Neuronal stem cell (in vitro differentiated cells): ENCODE data around the gene P2RX6.

Experiments used
- DNase-seq: peaks from one replicate; pipeline ENCODE4 v3.0.0-alpha.2; 2013; ENCODE audit warnings: low spot score
- H2AFZ ChIP-seq: one replicate; pipeline ENCODE4 v1.6.1; 2013; ENCODE audit warnings: mild to moderate bottlenecking, low read length, inconsistent platforms
- H2AK5ac ChIP-seq: 2 replicates; pipeline ENCODE4 v1.6.1; 2013; ENCODE audit warnings: low read depth, mild to moderate bottlenecking, inconsistent platforms, low read length, moderate library complexity, mixed read lengths
- H2BK120ac ChIP-seq: 2 replicates; pipeline ENCODE4 v1.6.1; 2013; ENCODE audit warnings: low read depth, mild to moderate bottlenecking, inconsistent platforms, low read length, moderate library complexity, mixed read lengths
- H2BK12ac ChIP-seq: one replicate; pipeline ENCODE4 v1.6.1; 2013; ENCODE audit warnings: low read length, inconsistent platforms
- H2BK15ac ChIP-seq: 2 replicates; pipeline ENCODE4 v1.6.1; 2013; ENCODE audit warnings: mild to moderate bottlenecking, low read length, inconsistent platforms, mixed read lengths
- H2BK5ac ChIP-seq: one replicate; pipeline ENCODE4 v1.6.1; 2013; ENCODE audit warnings: inconsistent platforms, mild to moderate bottlenecking, low read length, moderate library complexity
- H3K14ac ChIP-seq: one replicate; pipeline ENCODE4 v1.6.1; 2013; ENCODE audit warnings: low read length, inconsistent platforms
- H3K18ac ChIP-seq: 2 replicates; pipeline ENCODE4 v1.6.1; 2013; ENCODE audit warnings: low read length, inconsistent platforms
- H3K23ac ChIP-seq: 2 replicates; pipeline ENCODE4 v1.6.1; 2013; ENCODE audit warnings: low read depth, mild to moderate bottlenecking, mixed read lengths, low read length, inconsistent platforms; ENCODE audit not compliant: poor library complexity
- H3K27ac ChIP-seq: replicated peaks from 3 replicates; pipeline ENCODE4 v1.5.1; 2013; ENCODE audit warnings: low read length, inconsistent platforms
- H3K27me3 ChIP-seq, 3 experiments: 2 replicates each; pipeline ENCODE4 v1.6.1; 2013; ENCODE audit warnings: low read length in 3 of 3, mild to moderate bottlenecking in 2 of 3, inconsistent platforms in 1 of 3, low read depth in 1 of 3, mixed read lengths in 1 of 3, moderate library complexity in 1 of 3; ENCODE audit not compliant: control insufficient read depth in 3 of 3, insufficient read depth in 3 of 3
- H3K36me3 ChIP-seq, 2 donors: replicated peaks in 1 of 2; 2 replicates each; pipeline ENCODE4 v1.6.1; 2013; ENCODE audit warnings: low read length in 2 of 2; ENCODE audit not compliant: control insufficient read depth in 2 of 2, insufficient read depth in 2 of 2
- H3K4ac ChIP-seq: 2 replicates; pipeline ENCODE4 v1.6.1; 2013; ENCODE audit warnings: inconsistent platforms, mild to moderate bottlenecking, low read length, moderate library complexity
- H3K4me1 ChIP-seq, 2 donors: 1 replicate in 1 of 2; 2 replicates in 1 of 2; pipeline ENCODE4 v1.6.1; 2013; ENCODE audit warnings: low read length in 2 of 2, low read depth in 1 of 2; ENCODE audit not compliant: control insufficient read depth in 2 of 2, insufficient read depth in 1 of 2
- H3K4me2 ChIP-seq: one replicate; pipeline ENCODE4 v1.6.1; 2013; ENCODE audit warnings: mild to moderate bottlenecking, low read length, inconsistent platforms; ENCODE audit not compliant: insufficient read depth, poor library complexity, severe bottlenecking
- H3K4me3 ChIP-seq, 2 donors: 2 replicates each; pipeline ENCODE4 v1.5.1; 2013; ENCODE audit warnings: low read length in 2 of 2, mild to moderate bottlenecking in 2 of 2, inconsistent platforms in 1 of 2, moderate library complexity in 1 of 2
- H3K79me1 ChIP-seq: one replicate; pipeline ENCODE4 v1.6.1; 2013; ENCODE audit warnings: low read depth, mild to moderate bottlenecking, inconsistent platforms, low read length, moderate library complexity
- H3K9ac ChIP-seq: one replicate; pipeline ENCODE4 v1.6.1; 2013; ENCODE audit warnings: mild to moderate bottlenecking, low read depth, low read length, inconsistent platforms; ENCODE audit not compliant: poor library complexity
- H3K9me3 ChIP-seq, 2 donors: replicated peaks in 1 of 2; 2 replicates each; pipeline versions ENCODE3 to v1.6.1; 2013; ENCODE audit warnings: low read length in 2 of 2, mild to moderate bottlenecking in 2 of 2, inconsistent platforms in 1 of 2, low read depth in 1 of 2, mixed read lengths in 1 of 2, moderate library complexity in 1 of 2; ENCODE audit not compliant: control insufficient read depth in 2 of 2, insufficient read depth in 1 of 2
- H4K8ac ChIP-seq: one replicate; pipeline ENCODE4 v1.6.1; 2013; ENCODE audit warnings: low read depth, mild to moderate bottlenecking, inconsistent platforms, low read length, moderate library complexity
- H4K91ac ChIP-seq: one replicate; pipeline ENCODE4 v1.6.1; 2013; ENCODE audit warnings: low read length, low read depth, mild to moderate bottlenecking, inconsistent platforms; ENCODE audit not compliant: poor library complexity
- WGBS, 2 donors: extraction: QIAGEN DNeasy Blood & Tissue Kit; methylation state at CpG; one replicate each; pipeline ENCODE4 v1.1.7; 2013; ENCODE audit warnings: missing lambda C conversion rate in 2 of 2, mixed read lengths in 1 of 2; ENCODE audit not compliant: insufficient read length in 2 of 2, insufficient replicate concordance in 1 of 2; ENCODE audit errors: extremely low coverage in 2 of 2; 5-methylcytosine and 5-hydroxymethylcytosine counted together

P2RX6 gene

DNA sequence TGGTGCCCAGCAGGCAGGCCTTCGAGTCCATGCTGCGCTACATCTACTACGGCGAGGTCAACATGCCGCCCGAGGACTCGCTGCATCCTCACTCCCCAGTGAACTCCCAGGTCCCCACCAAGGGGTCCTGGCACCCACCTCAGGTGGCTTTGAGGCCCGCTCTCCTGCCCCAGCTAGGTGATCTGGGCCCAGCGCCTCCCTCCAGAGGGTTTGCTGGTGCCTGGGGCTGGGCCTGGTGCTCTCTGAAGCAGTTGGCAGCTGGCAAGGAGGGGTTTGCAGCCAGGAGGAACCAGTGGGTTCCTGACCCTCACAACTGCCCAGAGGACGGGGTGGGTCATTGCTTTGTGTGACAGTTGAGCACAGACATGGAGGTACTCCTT, 18.9 kb upstream of the P2RX6 start:
- H2AK5ac ChIP-seq: no peak overlapping the region

DNA sequence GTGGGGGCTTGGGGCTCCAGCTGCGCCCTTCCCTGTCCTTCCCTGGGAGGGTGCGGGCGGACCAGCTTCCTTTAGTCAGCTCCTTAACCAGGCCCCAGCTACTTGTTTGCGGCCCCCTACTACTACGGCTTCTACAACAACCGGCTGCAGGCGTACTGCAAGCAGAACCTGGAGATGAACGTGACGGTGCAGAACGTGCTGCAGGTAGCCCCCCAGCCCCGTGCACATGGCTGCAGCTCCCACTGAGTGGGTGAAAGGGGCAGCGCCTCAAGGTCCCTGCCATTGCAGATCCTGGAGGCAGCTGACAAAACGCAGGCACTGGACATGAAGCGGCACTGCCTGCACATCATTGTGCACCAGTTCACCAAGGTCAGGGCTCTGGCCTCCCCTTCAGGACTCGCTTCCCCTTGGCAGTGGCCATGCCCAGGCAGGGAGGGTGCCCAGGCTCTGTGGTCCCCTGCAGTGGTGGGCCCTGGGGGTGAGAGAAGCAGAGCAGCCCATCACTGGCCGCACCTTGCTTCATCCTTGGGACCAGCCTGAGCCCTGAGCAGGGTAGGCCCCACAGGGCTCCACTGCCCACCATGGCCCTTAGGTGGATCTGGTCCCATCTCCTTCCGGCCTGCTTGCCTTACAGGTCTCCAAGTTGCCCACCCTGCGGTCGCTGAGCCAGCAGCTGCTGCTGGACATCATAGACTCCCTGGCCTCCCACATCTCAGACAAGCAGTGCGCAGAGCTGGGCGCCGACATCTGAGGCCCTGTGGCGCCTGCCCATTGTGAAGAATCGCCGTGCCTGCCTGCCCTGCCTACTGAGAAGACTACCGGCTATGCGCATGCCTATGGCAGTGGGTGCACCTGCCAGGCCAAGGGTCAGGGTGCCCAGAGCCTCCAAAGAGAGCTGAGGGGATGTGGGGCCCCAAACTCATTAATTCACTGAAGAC, 18.1 kb upstream of the P2RX6 start:
- Histone ChIP-seq H3K14ac (no peak overlapping the region), H3K79me1 (peaks cover 15% of the 10 kb centered on the region), H2AFZ (no peak overlapping the region), H2BK12ac (no peak overlapping the region), H3K27ac (no peak overlapping the region), H3K27me3 (no peaks in the 10 kb centered on the region), H4K8ac (no peak overlapping the region), H2BK15ac (no peak overlapping the region), H4K91ac (peak overlapping the region; percentile 22), H3K23ac (peak overlapping the region; percentile 80), H3K4me3 (no peak overlapping the region), H2BK5ac (no peak overlapping the region), H2AK5ac (no peak overlapping the region), H2BK120ac (no peak overlapping the region), H3K4me1 (peaks cover 9 to 11% of the 10 kb centered on the region in 2 donors), H3K4ac (no peak overlapping the region), H3K9ac (no peak overlapping the region), H3K4me2 (no peak overlapping the region), H3K9me3 (no peaks in the 10 kb centered on the region), H3K36me3 (peaks cover 62 to 82% of the 10 kb centered on the region in 2 donors), H3K18ac (peak overlapping the region; percentile 33)
- no peak for DNase-seq
- WGBS, 2 donors: no CpG with 5 or more reads among the region's 27 CpGs

More for the DNA sequence above, 18.9 kb upstream of the P2RX6 start:
- Histone ChIP-seq H4K91ac (no peak overlapping the region), H3K14ac (no peak overlapping the region), H4K8ac (no peak overlapping the region), H3K18ac (no peak overlapping the region), H2BK12ac (no peak overlapping the region), H2BK120ac (no peak overlapping the region), H2AFZ (no peak overlapping the region), H3K79me1 (peaks cover 15% of the 10 kb centered on the region), H3K4me2 (no peak overlapping the region), H3K9me3 (no peaks in the 10 kb centered on the region), H3K4me3 (no peak overlapping the region), H3K36me3 (peaks cover 69 to 89% of the 10 kb centered on the region in 2 donors), H3K27ac (no peak overlapping the region), H3K4ac (no peak overlapping the region), H3K9ac (no peak overlapping the region), H2BK5ac (no peak overlapping the region), H3K4me1 (peaks cover 8% of the 10 kb centered on the region in 2 donors), H2BK15ac (no peak overlapping the region), H3K23ac (peak overlapping the region; percentile 96), H3K27me3 (no peaks in the 10 kb centered on the region)
- no peak for DNase-seq
- WGBS, 2 donors: no CpG with 5 or more reads among the region's 10 CpGs

DNA sequence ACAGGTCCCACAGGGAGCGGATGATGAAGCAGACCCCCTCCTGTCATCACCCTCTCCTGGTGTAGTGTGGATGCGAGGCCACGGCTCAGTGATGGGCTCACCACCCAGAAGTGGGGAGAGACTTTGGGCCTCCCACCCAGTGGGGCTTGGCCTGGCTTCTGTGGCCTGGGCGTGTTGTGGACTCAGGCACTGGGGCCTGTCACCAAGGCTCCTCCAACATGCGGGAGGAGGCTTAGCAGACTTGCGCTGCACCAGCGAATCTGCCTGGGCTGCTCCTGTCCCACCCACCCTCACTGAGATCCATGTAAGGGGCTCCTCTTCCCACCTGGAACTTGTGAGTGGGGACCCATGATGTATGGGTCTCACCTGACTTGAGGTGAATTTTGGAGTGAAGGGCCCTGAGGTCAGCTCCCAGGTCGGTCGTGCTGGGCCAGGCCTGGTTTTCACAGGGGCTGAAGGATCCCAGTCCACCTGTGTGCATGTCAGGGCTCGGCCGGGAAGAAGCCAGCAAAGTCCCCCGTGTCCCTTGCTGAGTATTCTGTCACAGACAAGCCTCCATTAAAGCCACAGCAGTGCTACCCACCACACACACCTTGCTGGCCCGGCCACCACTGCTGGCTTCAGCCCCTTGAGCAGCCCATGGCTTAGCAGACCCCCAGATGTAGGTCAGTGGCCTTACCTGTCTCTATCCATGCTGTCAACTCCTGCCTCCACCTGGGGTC, 17.3 kb upstream of the P2RX6 start:
- H2BK5ac ChIP-seq: no peak overlapping the region
- peak overlapping the region; percentile 89 for H3K23ac ChIP-seq
- H2BK120ac ChIP-seq: no peak overlapping the region
- no peak overlapping the region for H3K4me3 ChIP-seq
- no peak overlapping the region for H3K14ac ChIP-seq
- no peak overlapping the region for H4K8ac ChIP-seq
- no peak overlapping the region for H2AK5ac ChIP-seq
- no peak overlapping the region for H3K4ac ChIP-seq
- no peak overlapping the region for H3K27ac ChIP-seq
- H2AFZ ChIP-seq: no peak overlapping the region
- H3K9ac ChIP-seq: no peak overlapping the region
- H3K4me2 ChIP-seq: no peak overlapping the region
- no peak overlapping the region for H3K18ac ChIP-seq
- no peak for DNase-seq
- WGBS, 2 donors: no CpG with 5 or more reads among the region's 13 CpGs
- no peaks in the 10 kb centered on the region for H3K9me3 ChIP-seq
- no peak overlapping the region for H2BK12ac ChIP-seq
- H3K27me3 ChIP-seq: no peaks in the 10 kb centered on the region
- peak overlapping the region; percentile 22 for H4K91ac ChIP-seq
- H2BK15ac ChIP-seq: no peak overlapping the region
- H3K4me1 ChIP-seq: peaks cover 10 to 12% of the 10 kb centered on the region in 2 donors
- H3K79me1 ChIP-seq: peaks cover 15% of the 10 kb centered on the region
- H3K36me3 ChIP-seq: peaks cover 54 to 73% of the 10 kb centered on the region in 2 donors
